ENCODE measurements around the gene PML.
"Not testable (repeated sequence)": the region's sequence is repeated elsewhere in the genome, so short reads cannot be mapped to it uniquely, and the experiment has no call there.

DNA sequence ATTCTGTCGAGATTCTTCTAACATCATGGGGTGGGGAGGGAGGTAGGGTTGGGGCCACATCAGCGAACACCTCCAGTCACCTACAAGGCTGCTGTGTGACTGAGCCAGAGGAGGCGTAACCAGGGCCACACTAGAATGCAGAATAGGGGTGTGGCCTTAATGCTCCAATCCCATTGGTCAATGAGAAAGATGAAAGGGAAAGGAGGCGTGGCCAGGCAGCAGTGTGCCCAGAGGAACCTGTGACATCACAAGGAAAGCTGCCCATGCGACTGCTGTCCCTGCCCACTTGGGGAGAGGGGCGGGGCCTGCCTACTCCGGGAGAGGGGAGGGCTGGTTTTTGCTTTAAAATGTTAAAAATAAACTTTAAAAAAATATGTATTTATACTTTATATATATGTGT lies 87.9 kb downstream of the PML start, which contains the start of gene GOLGA6A:
- not testable (repeated sequence) for TF ChIP-seq CTCF (IDR thresholded peaks at IDR 0.05; ENCODE audit: low read length); EZH2 (IDR thresholded peaks at IDR 0.05; ENCODE audit: borderline replicate concordance, low read length)

All from OCI-LY1 (cell line).